Measurements from ENCODE around the gene NCOA7.

GRCh38 chr6:125919618-125920017 lies 128.9 kb downstream of the NCOA7 start:
- TF ChIP-seq CTCF (IDR thresholded peaks at IDR 0.05), result no peak
- TF ChIP-seq POLR2A (IDR thresholded peaks at IDR 0.05), result no peak
- no peak for TF ChIP-seq POLR2AphosphoS5 (IDR thresholded peaks at IDR 0.05)
- TF ChIP-seq EP300 (IDR thresholded peaks at IDR 0.05; ENCODE audit: low read depth), result no peak
